Cardiac fibroblast (primary cell): ENCODE measurements around the gene SETD4.

Experiments
- DNase-seq, 2 donors: peaks; one replicate each; pipeline versions ENCODE4 v3.0.0 to v3.0.0-alpha.2; 2010; ENCODE audit warnings: low read depth in 2 of 2
- H3K4me3 ChIP-seq, 2 donors: replicated peaks in 1 of 2; 1 replicate in 1 of 2; 2 replicates in 1 of 2; pipeline ENCODE4 v1.5.1; 2011; ENCODE audit warnings: low read depth in 2 of 2, low read length in 2 of 2, mild to moderate bottlenecking in 2 of 2, moderate library complexity in 1 of 2
- TF ChIP-seq, protein P1 (sequence below): IDR thresholded peaks from one replicate; pipeline ENCODE4 v1.5.1; 2011; ENCODE audit warnings: low read depth, mild to moderate bottlenecking, low read length, inconsistent platforms

SETD4 gene

DNA sequence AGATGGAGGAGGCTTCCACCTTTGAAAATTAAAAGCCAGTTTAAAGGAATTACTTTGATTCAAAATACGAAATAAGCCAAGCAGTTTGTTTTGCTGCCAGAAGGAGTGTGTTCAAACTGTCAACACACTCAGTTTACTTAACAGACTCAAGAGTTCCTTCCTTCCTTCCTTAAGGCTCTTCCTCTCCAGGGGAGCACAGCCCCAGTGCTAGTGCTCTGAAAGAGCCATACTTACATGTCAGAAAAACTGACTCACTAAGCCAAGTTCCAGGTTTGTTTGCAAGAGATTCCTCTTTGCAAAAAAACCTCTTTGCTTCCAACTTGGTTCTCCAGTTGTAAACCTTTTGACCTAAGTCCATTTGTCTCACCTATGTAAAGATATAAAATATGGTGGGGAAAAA is 14.3 kb downstream of the SETD4 start:
- no peak for DNase-seq
- H3K4me3 ChIP-seq = no peak overlapping the region
- TF ChIP-seq, protein P1, sequence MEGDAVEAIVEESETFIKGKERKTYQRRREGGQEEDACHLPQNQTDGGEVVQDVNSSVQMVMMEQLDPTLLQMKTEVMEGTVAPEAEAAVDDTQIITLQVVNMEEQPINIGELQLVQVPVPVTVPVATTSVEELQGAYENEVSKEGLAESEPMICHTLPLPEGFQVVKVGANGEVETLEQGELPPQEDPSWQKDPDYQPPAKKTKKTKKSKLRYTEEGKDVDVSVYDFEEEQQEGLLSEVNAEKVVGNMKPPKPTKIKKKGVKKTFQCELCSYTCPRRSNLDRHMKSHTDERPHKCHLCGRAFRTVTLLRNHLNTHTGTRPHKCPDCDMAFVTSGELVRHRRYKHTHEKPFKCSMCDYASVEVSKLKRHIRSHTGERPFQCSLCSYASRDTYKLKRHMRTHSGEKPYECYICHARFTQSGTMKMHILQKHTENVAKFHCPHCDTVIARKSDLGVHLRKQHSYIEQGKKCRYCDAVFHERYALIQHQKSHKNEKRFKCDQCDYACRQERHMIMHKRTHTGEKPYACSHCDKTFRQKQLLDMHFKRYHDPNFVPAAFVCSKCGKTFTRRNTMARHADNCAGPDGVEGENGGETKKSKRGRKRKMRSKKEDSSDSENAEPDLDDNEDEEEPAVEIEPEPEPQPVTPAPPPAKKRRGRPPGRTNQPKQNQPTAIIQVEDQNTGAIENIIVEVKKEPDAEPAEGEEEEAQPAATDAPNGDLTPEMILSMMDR = no peak

DNA sequence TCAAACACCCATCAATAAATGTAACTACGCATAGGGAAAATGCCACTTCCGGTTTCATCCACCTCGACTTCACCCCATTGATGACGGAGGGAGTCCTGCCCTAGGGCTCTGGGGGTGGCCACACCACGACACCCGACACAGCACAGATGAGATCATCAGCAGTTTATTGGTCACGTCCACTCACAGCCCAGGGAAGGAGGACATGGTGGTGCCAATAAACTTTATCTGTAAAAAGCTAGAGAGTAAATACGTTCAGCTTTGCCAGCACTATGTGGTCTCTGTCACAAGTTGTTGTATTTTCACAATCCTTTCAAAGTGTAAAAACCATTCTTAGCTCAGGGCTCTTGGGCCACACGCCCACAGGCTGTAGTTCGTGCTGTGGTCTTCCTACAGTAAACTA is 16.3 kb downstream of the SETD4 start:
- TF ChIP-seq, protein P1 = no peak
- no peak overlapping the region for H3K4me3 ChIP-seq
- no peak for DNase-seq

DNA sequence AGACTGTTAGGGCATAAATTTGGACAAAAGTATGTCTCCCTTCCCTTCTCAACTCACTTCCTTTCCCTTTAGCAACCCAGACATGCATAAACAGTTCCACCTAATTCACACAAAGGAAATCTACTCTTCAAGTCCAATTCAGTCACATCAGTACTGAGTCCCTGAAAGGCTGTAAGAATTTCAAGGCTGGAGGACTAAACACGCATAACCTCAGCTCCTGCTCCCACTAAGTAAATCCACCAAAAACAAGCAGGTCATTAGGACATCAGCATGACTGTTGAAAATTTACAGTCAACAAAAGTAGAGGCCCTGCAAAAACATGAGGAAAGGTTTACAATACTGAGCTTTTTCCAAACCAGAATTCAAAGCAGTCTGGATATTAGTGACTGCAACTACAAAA is 18.4 kb downstream of the SETD4 start:
- no peak overlapping the region for H3K4me3 ChIP-seq
- no peak for DNase-seq
- TF ChIP-seq, protein P1 = no peak

DNA sequence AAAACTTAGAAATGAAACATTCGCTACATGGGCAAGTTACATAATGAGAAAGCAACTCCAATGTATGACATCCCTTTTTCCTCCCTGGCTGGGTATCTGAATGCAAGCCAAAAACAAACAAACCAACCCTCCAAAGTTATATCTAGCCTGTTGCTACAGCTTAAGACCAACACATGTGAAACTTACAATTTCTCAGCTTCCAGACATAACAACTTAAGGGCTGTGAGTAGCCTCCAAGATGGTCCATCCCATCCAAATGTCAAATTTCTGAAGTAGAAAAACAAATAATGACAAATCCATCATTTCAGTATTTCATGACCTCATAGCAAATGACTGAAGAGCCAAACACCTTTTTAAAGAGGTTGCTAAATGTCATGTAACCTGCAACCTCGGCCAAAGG is 19.9 kb downstream of the SETD4 start:
- no peak overlapping the region for H3K4me3 ChIP-seq
- no peak for DNase-seq
- TF ChIP-seq, protein P1 = no peak

DNA sequence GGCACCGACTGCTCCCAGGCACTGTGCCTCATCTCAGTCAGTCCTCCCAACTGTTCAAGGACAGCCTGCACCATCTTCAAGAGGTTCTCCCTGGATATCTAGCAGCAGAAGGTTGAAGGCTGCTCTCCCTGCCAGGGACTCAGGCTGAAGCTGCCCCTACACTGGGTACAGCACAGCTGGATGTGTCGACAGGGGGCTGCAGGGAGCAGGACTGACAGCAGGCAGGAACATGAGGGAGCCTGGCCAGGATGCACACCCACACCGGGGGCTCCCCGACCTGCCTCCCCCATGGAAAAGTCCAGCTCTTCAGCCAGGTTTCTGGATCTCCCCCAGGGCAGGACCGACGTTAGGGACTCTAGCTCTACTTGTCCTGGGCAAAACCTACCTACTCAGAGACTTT is 20.5 kb downstream of the SETD4 start:
- no peak for DNase-seq
- TF ChIP-seq, protein P1 = no peak
- H3K4me3 ChIP-seq = no peak overlapping the region

DNA sequence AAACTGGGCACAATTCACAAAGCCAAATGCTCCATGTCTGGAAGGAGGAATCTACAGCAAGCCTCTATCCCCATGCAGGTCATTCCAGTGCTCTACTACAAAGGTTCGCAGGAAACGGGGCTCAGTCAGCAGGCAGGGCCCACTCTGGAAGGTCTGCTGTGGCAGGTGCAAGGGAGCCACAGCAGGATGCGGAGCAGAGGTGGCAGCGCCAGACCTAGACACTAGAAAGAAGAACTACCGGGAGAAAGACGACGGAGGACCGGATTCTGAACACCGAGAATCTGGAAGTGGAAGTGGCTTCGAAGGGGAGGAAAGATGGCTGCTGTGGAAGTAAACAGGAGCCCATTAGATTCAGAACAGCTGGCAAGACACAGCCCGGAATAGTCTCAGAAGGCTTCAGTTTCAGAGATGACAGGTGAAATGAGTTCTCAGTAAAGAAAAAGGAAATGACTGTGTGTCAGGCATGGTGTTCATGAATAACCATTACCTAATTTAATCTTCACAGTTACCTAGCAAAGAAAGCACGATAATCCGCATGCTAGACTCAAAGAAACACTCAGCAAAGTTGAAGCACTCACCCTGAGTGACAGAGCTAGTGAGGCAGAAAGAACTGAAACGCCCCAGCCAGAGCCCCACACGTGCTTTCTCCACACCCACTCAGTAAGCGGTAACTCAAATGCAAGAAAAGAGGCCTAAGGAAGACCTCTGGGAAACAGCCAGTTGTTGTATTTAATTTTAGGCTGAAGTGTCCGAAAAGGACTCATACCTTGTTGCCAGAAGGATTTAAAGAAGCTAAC is 21.4 kb downstream of the SETD4 start:
- H3K4me3 ChIP-seq = no peak overlapping the region
- TF ChIP-seq, protein P1 = no peak
- DNase-seq = no peak

DNA sequence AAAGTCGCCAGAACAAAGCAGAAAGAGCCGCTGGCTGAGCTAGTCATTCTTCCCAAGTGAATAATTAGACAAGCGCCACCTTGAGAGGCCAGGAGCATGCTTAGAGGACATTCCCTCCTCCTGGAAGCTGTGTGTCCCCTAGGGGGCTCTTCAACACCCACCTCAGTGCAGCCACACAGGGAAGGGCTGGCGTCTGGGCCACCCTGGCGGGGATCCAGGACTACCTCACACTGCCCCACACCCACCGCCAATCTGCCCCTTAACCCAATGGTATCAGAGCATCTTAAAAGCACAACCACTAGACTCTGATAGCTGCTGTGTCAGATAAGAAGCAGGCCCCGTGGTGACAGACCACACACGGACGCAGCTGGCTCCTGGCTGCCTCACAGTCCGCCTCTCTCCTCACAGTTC is 24.9 kb downstream of the SETD4 start:
- peak in 1 of 2 donors; percentile 8 for DNase-seq
- H3K4me3 ChIP-seq = no peak overlapping the region
- TF ChIP-seq, protein P1 = no peak
